ENCODE measurements around the gene BRF1.

The BRF1 gene

GRCh38 chr14:105209646-105210045, 91.2 kb downstream of the BRF1 start:
- DNase-seq (ENCODE audit: low spot score): no peak

- DNase-seq (ENCODE audit: low spot score): no peak
Measured at GRCh38 chr14:105209091-105209490, 91.7 kb downstream of the BRF1 start.

GRCh38 chr14:105208738-105209075, 92.1 kb downstream of the BRF1 start:
- DNase-seq (ENCODE audit: low spot score): no peak

- DNase-seq (ENCODE audit: low spot score): no peak
Measured at GRCh38 chr14:105207996-105208737, 92.6 kb downstream of the BRF1 start.

GRCh38 chr14:105207460-105207901, 93.3 kb downstream of the BRF1 start:
- DNase-seq (ENCODE audit: low spot score): peak; percentile 62

- no peak for DNase-seq (ENCODE audit: low spot score)
Measured at GRCh38 chr14:105206873-105207272, 93.9 kb downstream of the BRF1 start.

- peak; percentile 55 for DNase-seq (ENCODE audit: low spot score)
Measured at GRCh38 chr14:105205673-105206208, 95.1 kb downstream of the BRF1 start.

GRCh38 chr14:105204931-105205672, 95.7 kb downstream of the BRF1 start:
- DNase-seq (ENCODE audit: low spot score): no peak

- DNase-seq (ENCODE audit: low spot score): no peak
Measured at GRCh38 chr14:105204206-105204930, 96.4 kb downstream of the BRF1 start.

- DNase-seq (ENCODE audit: low spot score): no peak
Measured at GRCh38 chr14:105203701-105204100, 97.1 kb downstream of the BRF1 start.

- DNase-seq (ENCODE audit: low spot score): peak; percentile 92
Measured at GRCh38 chr14:105203057-105203531, 97.7 kb downstream of the BRF1 start.

GRCh38 chr14:105201925-105202513, 98.8 kb downstream of the BRF1 start:
- DNase-seq (ENCODE audit: low spot score): no peak

GRCh38 chr14:105201156-105201924, 99.5 kb downstream of the BRF1 start:
- DNase-seq (ENCODE audit: low spot score): peak; percentile 63

- no peak for DNase-seq (ENCODE audit: low spot score)
Measured at GRCh38 chr14:105200641-105201040, 100.2 kb downstream of the BRF1 start.

GRCh38 chr14:105200074-105200473, 100.7 kb downstream of the BRF1 start:
- DNase-seq (ENCODE audit: low spot score): no peak

- no peak for DNase-seq (ENCODE audit: low spot score)
Measured at GRCh38 chr14:105199093-105199492, 101.7 kb downstream of the BRF1 start.

- no peak for DNase-seq (ENCODE audit: low spot score)
Measured at GRCh38 chr14:105198588-105198987, 102.2 kb downstream of the BRF1 start.

GRCh38 chr14:105197211-105197641, 103.6 kb downstream of the BRF1 start:
- no peak for DNase-seq (ENCODE audit: low spot score)

GRCh38 chr14:105196265-105196960, 104.4 kb downstream of the BRF1 start:
- no peak for DNase-seq (ENCODE audit: low spot score)

GRCh38 chr14:105195522-105196264, 105.1 kb downstream of the BRF1 start:
- DNase-seq (ENCODE audit: low spot score): no peak

Measured in HuH-7 (cell line).